NCI-H526 (cell line): ENCODE measurements around the gene MVB12B.

Experiments used
- DNase-seq, 2 experiments: peaks; one replicate each; lab custom pipeline; 2025; lab: John Stamatoyannopoulos, UW

The MVB12B gene

DNA sequence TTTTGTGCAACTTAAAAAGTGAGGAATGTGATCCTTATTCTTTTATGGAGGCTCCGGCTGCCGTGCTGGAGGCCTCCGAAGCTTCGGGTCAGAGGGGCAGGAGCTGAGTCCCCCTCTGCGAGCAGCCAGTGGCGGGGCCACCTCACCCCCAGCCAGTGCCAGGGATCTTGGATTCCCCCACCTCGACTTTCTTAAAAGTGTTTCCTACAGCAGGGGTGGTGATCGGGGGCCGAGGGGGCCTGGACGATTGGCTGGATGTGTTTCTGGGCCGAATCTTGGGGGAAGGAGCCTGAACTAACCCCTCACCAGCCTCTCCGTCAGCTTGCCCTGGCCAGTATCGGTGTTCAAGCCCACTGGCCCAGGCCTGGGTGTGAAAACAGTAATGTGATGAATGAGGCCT lies 194.9 kb downstream of the MVB12B start:
- no peak for DNase-seq

DNA sequence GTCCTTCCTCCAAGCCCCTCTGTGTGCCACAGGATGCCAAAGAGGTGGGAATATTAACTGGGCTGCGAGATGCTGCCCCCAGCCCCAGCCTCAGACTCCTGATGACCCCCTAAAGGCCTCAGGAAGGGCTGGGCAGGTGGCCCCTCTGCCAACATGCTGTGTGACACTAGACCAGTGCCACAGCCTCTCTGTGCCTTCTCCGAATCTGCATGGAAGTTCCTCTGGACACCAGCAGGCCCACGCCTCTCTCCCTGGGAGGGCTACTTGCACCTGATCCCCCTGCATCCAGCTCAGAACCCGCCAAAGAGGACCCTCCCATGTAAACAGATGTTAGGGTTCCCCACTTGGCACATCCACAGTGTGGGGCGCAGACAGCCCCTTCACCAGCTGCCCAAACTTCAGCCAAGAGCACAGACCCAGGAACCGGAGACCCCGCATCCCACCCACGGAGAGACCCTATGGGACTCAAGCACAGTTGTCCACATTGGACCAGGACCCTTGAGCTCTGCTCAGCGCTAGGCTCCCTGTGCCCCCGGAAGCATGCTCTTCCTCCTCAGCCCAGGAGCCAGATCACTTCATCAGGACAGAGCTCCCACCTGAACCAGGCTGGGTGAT lies 195.5 kb downstream of the MVB12B start:
- no peak for DNase-seq

GRCh38 chr9:126522612-126523356 lies 196.2 kb downstream of the MVB12B start:
- DNase-seq, result no peak

DNA sequence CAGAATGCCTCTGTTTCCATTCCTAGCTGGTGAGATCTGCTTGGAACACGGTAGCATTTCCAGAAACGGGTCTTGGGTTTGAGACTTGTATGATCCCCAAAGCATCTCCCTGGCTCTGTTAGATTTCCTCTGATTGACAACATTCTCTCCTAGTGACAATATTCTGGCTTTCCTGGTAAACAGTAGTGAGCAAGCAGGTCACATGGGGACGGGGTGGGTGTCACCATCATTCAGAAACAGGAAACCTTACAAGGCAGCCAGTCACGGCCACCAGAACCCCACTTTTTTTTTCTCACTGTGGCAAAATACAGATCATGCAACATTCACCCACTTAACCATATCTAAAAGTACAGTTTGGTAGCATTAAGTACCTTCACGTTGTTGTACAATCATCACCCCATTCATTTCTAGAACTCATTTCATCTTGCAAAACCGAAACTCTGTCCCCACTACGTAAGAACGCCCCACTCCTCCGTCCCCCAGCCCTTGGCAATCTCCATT lies 197.0 kb downstream of the MVB12B start:
- no peak for DNase-seq

DNA sequence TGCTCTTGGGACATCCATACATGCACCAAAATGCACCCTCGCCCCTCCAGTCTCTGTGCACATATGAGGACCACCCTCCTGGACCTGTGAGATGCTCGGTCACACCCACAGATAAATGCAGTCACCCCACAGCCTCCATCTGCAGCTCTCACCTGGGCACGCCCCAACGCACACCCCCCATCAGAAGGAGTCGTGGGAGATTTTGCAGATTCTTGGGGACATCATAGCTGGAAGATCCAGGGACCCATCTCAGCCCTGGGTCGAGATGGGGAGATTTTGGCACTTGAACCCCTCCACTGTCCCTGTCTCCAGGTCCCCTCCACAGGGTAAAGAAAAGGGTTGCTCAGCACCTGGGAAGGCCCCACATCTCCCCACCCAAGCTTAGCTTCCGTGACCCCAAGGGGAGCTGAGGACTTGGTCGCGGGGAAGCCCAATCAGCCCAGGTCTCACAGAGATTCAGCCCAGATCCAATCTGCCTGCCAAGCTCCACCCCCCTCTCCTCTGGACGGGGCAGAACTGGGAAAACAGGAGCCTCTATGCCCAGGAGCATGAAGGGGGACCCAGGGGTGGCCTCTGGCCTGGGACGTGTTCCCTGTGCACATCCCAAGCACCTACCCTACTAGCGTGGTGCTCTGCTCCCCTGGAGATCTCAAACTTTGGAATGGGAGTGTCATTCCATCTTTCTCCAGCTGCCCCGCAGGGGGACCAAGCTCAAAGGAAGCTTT lies 197.9 kb downstream of the MVB12B start:
- no peak for DNase-seq

DNA sequence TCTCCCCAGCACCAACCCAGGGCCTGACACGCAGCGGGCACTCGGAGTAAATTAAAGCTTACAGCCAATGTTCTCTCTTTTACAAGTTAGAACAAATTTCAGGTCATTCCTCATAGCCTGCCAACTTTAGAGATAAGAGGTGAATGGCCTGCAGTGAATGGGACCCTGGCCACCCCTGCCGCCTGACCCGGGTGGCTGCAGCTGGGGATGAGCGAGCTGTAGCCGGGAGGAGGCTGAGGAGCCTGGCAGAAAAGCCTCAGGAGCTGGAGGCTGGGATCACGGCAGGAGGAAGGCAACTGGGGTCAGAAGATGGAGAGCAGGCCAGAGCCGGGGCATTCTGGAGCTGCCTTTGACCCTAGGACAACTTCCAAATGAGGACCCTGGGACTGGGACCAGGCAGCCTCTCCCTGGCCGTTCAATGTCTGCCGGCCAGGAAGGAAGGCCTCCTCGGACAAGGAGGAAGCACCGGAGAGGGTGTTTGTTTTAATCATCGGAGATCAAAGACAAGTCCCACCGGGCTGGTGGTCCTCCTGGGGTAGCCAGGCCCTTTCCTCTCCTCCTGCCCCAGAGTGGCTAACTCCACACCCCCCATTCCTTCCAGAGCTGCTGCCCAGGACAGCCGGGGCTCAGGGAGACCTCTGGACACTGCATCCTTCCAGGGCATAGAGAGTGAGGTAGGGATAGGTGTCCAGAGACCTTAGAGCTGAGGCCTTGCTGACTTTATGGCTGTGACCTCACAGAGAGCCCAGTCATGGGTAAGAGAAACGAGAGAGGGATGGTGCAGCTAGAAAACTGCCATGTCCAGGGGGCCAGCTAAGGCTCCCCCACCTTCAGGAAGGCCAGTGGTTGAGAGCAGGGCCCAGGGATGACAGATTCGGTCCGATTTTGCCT lies 199.8 kb downstream of the MVB12B start:
- no peak for DNase-seq

- no peak for DNase-seq
These were observed 200.6 kb downstream of the MVB12B start for GRCh38 chr9:126527109-126527825.

DNA sequence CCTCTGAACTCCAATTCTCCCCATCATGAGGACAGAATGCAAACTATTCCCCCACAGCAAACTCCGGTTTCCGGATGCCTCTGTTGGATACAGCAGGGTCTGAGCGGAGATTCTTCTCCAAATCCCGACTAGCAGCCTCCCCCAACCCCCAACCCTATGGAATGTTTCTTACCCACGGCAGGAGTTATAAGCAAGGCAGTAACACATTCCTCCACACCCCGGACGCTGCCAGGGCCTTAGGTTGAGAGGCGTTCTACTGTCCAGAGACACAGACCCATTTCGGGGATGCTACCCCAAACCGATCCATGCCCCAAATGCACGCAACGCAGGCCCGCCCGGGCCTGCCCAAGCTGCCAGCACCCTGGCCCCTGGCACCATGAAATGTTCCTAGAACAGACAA lies 201.5 kb downstream of the MVB12B start:
- DNase-seq, result no peak

DNA sequence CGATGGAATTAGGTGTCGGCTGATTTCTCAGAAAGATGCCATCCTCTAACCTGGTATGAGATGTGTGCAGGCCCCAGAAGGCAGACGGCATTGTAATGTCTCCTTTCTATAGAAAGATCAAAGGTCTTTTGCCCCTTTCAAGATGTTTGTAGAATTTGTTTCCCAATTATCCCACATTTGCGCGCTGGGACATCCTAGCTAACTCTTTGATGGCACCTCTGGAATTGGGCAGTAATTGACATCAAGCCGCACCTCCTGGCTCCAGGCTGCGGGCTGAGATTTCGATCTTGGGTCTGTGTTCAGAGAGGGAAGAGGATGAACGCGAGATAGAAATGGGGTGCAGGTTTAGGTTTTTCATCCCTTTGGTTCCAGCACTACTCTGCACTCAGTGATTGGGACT lies 202.3 kb downstream of the MVB12B start:
- no peak for DNase-seq

DNA sequence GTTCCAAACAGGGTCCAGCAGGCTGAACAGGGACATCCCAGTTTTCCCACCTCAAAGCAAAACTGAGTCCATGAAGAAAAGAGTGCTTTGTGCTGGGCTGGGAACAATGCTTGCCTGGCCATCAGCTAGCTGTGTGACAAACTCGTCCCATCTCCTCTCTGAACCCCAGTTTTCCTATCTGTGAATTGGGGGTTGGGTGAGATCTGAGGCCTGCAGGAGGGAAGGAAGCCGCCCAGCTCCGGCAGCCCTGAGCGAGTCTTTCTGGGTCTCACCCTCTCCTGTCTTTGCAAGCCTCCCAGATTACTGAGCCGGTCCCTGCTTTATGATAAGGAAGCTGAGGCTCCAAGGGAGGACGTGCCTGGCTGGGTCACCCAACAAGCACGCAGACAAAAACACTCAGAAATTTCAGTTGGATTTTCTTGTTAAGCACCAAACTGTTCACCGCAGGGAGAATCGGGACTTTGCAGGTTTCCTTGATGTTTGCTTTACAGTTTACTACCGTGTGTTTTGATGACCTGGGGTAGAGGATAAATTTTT lies 204.5 kb downstream of the MVB12B start:
- DNase-seq, result no peak

DNA sequence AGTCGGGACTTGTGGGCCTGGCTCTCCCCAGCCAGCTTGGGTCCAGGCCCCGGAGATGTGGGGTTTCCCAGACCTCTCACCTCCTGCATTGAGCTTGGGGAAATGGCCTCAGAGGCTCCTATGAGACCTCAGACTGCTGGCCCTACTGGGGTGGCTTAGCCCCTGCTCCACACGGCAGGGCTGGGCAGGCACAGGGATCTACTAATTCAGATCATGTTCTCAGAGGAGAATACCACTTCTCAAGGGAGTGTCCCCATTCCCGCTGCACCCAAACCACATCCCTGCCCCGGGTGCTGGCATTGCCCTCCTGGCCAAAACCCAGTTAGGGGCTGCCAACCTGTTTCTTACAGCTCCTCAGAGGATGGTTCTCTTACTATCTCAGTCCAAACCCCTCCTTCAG lies 205.0 kb downstream of the MVB12B start:
- DNase-seq, result no peak

DNA sequence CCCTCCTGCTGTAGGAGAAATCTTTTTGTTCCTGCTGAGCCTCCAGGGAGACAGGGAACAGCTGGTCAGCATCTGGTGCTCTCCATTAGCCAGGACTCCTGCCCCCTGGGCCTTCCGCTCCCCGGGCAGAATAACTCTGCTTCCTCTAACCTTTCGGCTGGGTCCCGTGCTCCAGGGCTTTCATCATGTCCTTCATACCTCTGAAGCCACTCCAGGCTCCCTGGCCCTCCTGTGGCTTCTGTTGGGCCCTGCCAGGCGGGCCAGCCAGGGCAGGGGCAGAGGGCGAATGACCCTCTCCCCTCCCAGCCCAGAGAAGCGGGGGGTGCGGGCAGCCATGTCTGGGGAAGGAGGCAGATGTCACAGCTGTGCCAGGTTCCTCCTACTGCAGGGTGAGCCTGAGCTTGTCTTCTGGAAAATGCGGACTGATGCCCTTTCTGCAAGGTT lies 205.4 kb downstream of the MVB12B start:
- no peak for DNase-seq

- DNase-seq, result no peak
These were observed 205.9 kb downstream of the MVB12B start for GRCh38 chr9:126532489-126532888.

DNA sequence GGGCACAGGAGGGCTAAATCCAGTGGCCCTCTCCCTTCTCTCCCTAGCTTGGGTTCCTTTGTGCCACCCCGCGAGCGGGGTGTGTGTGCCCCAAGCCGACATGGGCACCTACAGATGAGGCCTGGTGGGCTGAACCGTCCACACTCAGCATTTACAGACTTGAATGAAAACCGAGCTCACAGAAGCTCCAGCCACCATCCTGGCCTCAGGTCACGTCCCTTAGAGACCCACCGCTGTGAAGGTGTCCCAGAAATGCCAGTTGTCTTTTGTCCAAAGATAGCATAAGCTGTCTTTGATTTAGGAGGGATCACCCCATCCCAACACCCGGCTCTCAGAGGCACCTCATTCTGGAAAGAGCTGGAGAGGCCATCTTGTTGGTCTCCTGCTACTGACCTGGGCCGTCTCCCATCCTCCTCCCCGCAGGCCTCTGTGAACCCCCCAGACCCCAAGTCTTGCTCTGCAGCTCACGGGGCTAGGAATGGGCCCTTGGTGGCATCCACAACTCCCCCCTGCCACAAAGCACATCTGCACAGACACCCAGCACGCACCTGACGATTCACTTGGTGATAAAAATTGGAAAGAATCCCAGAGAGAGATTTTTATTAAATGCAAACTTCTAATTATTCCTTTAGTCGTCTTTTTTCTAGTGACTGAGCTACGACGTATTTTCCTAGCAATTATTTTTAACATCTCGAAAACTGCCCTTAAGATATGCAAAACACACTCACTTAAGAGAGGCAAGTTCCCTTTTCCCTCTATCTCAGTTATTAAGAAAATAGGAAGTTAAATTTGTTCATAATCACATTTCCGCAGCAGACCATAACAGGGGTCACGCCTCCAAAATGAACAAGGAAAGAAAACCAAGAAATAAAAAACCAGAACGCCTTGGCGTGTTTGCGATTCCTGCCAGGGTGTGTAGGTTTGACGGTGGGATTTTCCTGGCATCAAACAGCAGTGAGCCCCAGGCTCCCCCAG lies 206.6 kb downstream of the MVB12B start:
- DNase-seq, result no peak

DNA sequence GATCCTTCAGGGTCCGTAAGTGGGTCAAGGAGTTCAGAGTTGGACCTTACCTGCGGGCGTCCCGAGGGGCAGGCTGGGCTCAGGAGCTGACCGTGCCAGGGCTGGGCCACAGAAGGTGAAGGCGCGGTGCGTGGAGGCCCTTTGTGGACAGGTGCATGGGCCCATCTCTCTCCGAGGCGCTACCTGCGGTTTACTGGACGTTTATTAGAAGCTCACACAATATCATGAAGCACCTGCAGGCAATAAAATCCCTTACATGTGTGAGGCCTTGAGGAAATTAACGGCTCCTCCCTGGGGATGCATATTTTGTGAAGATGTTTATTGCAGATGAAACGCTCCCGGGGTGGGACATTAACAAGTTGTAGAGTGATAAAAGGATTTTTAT lies 207.3 kb downstream of the MVB12B start:
- DNase-seq, result peak; percentile 83

GRCh38 chr9:126534431-126535186 lies 208.0 kb downstream of the MVB12B start:
- no peak for DNase-seq

- DNase-seq, result peak; percentile 88 to 91
These were observed 209.5 kb downstream of the MVB12B start for GRCh38 chr9:126536131-126536530.

- no peak for DNase-seq
These were observed 210.3 kb downstream of the MVB12B start for GRCh38 chr9:126536841-126537465.

DNA sequence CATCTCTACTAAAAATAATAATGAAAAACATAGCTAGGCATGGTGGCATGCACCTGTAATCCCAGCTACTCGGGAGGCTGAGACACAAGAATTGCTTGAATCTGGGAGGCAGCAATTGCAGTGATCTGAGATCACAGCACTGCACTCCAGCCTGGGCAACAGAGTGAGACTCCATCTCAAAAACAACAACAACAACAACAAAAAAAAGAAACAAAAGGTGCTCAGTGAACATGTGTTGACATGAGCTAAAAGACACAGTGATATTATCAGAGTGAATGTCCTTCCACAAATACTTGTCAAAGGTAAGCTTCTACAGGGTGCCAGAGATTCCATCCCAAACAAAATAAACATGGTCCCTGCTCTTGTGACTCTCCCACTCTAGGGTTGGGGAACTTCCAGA lies 211.9 kb downstream of the MVB12B start:
- DNase-seq, result no peak
